Thoracic aorta (tissue), 2 donors: ENCODE measurements around the gene TM9SF3. TPM values are rescaled to one million over a fixed set of nuclear protein-coding genes. Genes with fewer than 3 reads are reported as not detected.

Source experiments
- ATAC-seq: fragments of 150-250 bp; one replicate; pipeline ENCODE4 v1.8.0; 2017; ENCODE audit warnings: low read depth; ENCODE audit not compliant: insufficient number of reproducible peaks, low FRiP score
- DNase-seq: peaks from one replicate; pipeline ENCODE4 v3.0.0-alpha.2; 2020; ENCODE audit warnings: low spot score
- H3K27ac ChIP-seq, 2 donors: fragments of 200-600 bp; sonication (generic); 1 replicate in 1 of 2; 2 replicates in 1 of 2; pipeline ENCODE4 v1.5.1; 2016; ENCODE audit warnings: mild to moderate bottlenecking in 2 of 2, moderate library complexity in 2 of 2
- H3K27me3 ChIP-seq: fragments of 200-600 bp; sonication (generic); replicated peaks from 2 replicates; pipeline ENCODE4 v1.6.0; 2016; ENCODE audit warnings: mild to moderate bottlenecking; ENCODE audit not compliant: insufficient read depth
- H3K36me3 ChIP-seq: fragments of 200-600 bp; sonication (generic); one replicate; pipeline ENCODE4 v1.5.1; 2016
- H3K4me1 ChIP-seq, 2 donors: fragments of 200-600 bp; sonication (generic); 1 replicate in 1 of 2; 2 replicates in 1 of 2; pipeline versions ENCODE4 v1.5.1 to v1.6.0; 2016; ENCODE audit warnings: low read depth in 2 of 2, mild to moderate bottlenecking in 1 of 2; ENCODE audit not compliant: control insufficient read depth in 1 of 2
- H3K4me3 ChIP-seq: fragments of 200-600 bp; sonication (generic); 2 replicates; pipeline ENCODE4 v1.5.1; 2016; ENCODE audit warnings: mild to moderate bottlenecking
- H3K9me3 ChIP-seq: fragments of 200-600 bp; sonication (generic); 2 replicates; pipeline ENCODE4 v1.5.1; 2016
- CTCF ChIP-seq: fragments of 200-600 bp; sonication (generic); IDR thresholded peaks from one replicate; pipeline ENCODE4 v1.5.1; 2019; ENCODE audit warnings: antibody characterized with exemption
- total RNA-seq, 2 donors: library from RNA; depleted of rRNA; stranded (reverse); fragments of >200 nt; gene quantifications; one replicate each; pipeline versions ENCODE4 v1.1.0 to v1.2.3, GENCODE V29; 2016

The TM9SF3 gene
- total RNA-seq, 2 donors from 2014 or later: 68.9 to 125 TPM

- Histone ChIP-seq H3K4me3 (no peak overlapping the region), H3K36me3 (no peaks in the 10 kb centered on the region), H3K27me3 (no peaks in the 10 kb centered on the region), H3K4me1 (no peaks in the 10 kb centered on the region), H3K9me3 (no peaks in the 10 kb centered on the region), H3K27ac (no peak overlapping the region)
- no peak for TF ChIP-seq CTCF
- no peak for ATAC-seq
- no peak for DNase-seq
Measured at GRCh38 chr10:96505150-96506136, 81.4 kb downstream of the TM9SF3 start.

- Histone ChIP-seq H3K27ac (no peak overlapping the region), H3K36me3 (no peaks in the 10 kb centered on the region), H3K4me1 (no peaks in the 10 kb centered on the region), H3K4me3 (no peak overlapping the region), H3K27me3 (no peaks in the 10 kb centered on the region), H3K9me3 (no peaks in the 10 kb centered on the region)
- no peak for DNase-seq
- TF ChIP-seq CTCF: no peak
- ATAC-seq: no peak
Measured at GRCh38 chr10:96502561-96503282, 84.1 kb downstream of the TM9SF3 start.

GRCh38 chr10:96501985-96502384 lies 84.8 kb downstream of the TM9SF3 start:
- no peak for TF ChIP-seq CTCF

GRCh38 chr10:96500519-96500918 lies 86.3 kb downstream of the TM9SF3 start:
- Histone ChIP-seq H3K4me3 (no peak overlapping the region), H3K27ac (no peak overlapping the region), H3K36me3 (no peaks in the 10 kb centered on the region), H3K27me3 (no peaks in the 10 kb centered on the region), H3K9me3 (no peaks in the 10 kb centered on the region), H3K4me1 (no peaks in the 10 kb centered on the region)
- no peak for TF ChIP-seq CTCF
- no peak for ATAC-seq
- no peak for DNase-seq

More at GRCh38 chr10:96501985-96502384, 84.8 kb downstream of the TM9SF3 start:
- no peak for ATAC-seq
- Histone ChIP-seq H3K27me3 (no peaks in the 10 kb centered on the region), H3K27ac (no peak overlapping the region), H3K4me3 (no peak overlapping the region), H3K36me3 (no peaks in the 10 kb centered on the region), H3K9me3 (no peaks in the 10 kb centered on the region), H3K4me1 (no peaks in the 10 kb centered on the region)
- DNase-seq: no peak

- H3K9me3 ChIP-seq: no peaks in the 10 kb centered on the region
- no peaks in the 10 kb centered on the region for H3K36me3 ChIP-seq
- no peaks in the 10 kb centered on the region for H3K4me1 ChIP-seq
- DNase-seq: no peak
- H3K27me3 ChIP-seq: no peaks in the 10 kb centered on the region
- no peak overlapping the region for H3K27ac ChIP-seq
- H3K4me3 ChIP-seq: no peak overlapping the region
- TF ChIP-seq CTCF: no peak
- no peak for ATAC-seq
Measured at GRCh38 chr10:96500050-96500449, 86.8 kb downstream of the TM9SF3 start.
